Coronary artery (tissue), 2 donors: ENCODE results near the gene DNMT1.
"Not testable (repeated sequence)": the region's sequence is repeated elsewhere in the genome, so short reads cannot be mapped to it uniquely, and the experiment has no call there.

Source experiments
- DNase-seq: peaks from one replicate; pipeline ENCODE4 v3.0.0-alpha.2; 2017; ENCODE audit warnings: low spot score
- H3K27ac ChIP-seq, 2 donors: fragments of 200-600 bp; sonication (generic); one replicate each; pipeline ENCODE4 v1.5.1; 2016 to 2019
- H3K4me3 ChIP-seq: fragments of 200-600 bp; sonication (generic); 2 replicates; pipeline ENCODE4 v1.5.1; 2016; ENCODE audit warnings: mild to moderate bottlenecking, moderate library complexity
- CTCF ChIP-seq: fragments of 200-600 bp; sonication (generic); IDR thresholded peaks from one replicate; pipeline ENCODE4 v1.5.1; 2019; ENCODE audit warnings: antibody characterized with exemption

Gene DNMT1

GRCh38 chr19:10182076-10182475, 12.7 kb downstream of the DNMT1 start:
- no peak for TF ChIP-seq CTCF
- DNase-seq: no peak
- no peak overlapping the region for H3K4me3 ChIP-seq
- no peak overlapping the region for H3K27ac ChIP-seq

DNA sequence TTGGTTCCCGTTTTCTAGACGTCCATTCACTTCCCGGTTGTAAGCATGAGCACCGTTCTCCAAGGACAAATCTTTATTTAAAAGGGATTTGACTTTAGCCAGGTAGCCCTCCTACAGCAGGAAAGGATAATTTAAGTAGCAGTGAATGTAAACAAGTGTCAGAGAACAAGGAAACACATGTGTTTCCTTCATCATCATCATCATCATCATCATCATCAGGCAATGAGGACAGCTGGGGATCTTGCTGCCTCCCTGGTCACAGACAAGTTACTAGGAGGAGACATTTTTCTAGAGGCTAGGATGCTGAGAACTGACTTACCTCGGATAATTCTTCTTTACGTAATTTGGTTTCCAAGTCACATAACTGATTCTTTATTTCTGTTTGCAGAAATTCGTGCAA, 14.3 kb downstream of the DNMT1 start:
- no peak for DNase-seq
- H3K4me3 ChIP-seq: no peak overlapping the region
- no peak overlapping the region for H3K27ac ChIP-seq
- TF ChIP-seq CTCF: no peak

GRCh38 chr19:10180024-10180423, 14.7 kb downstream of the DNMT1 start:
- DNase-seq, H3K27ac ChIP-seq, H3K4me3 ChIP-seq: not testable (repeated sequence)

DNA sequence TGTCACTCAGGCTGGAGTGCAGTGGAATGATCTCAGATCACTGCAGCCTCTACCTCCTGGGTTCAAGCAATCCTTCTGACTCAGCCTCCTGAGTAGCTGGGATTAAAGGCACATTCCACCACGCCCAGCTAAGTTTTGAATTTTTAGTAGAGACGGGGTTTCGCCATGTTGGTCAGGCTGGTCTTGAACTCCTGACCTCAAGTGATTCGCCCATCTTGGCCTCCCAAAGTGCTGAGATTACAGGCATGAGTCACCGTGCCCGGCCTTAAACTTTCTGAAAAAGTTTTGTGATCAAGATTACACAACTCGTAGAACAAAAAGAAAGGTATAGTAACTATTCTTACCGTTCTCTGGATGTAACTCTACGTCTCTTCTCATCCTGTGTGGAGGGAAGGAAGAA, 21.2 kb downstream of the DNMT1 start:
- Histone ChIP-seq H3K27ac (no peak overlapping the region), H3K4me3 (no peak overlapping the region)
- no peak for DNase-seq
- no peak for TF ChIP-seq CTCF

GRCh38 chr19:10168386-10168948, 26.3 kb downstream of the DNMT1 start:
- no peak for TF ChIP-seq CTCF
- no peak for DNase-seq
- Histone ChIP-seq H3K4me3 (no peak overlapping the region), H3K27ac (no peak overlapping the region)

GRCh38 chr19:10167459-10167858, 27.3 kb downstream of the DNMT1 start:
- no peak for TF ChIP-seq CTCF
- DNase-seq: no peak
- Histone ChIP-seq H3K4me3 (no peak overlapping the region), H3K27ac (no peak overlapping the region)

DNA sequence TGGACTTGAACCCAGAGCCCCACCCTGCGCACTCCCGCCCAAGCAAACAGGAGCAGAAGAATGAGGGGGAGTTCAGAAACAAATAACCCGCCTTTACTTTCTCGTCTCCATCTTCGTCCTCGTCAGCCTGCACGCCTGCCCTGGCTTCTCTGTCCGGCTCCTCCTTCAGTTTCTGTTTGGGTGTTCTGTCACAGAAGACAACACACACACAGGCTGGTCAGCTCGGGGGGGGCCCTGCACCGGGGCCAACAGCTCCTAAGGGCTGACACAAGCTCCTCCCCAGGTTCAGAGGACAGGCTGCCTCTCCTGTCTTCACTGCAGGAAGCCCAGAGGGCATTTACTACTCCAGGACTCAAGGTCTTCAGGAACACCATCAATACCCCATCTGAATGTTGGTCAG, 28.3 kb downstream of the DNMT1 start:
- not testable (repeated sequence) for H3K4me3 ChIP-seq, DNase-seq, H3K27ac ChIP-seq

GRCh38 chr19:10166046-10166445, 28.7 kb downstream of the DNMT1 start:
- H3K4me3 ChIP-seq: no peak overlapping the region
- TF ChIP-seq CTCF: no peak
- H3K27ac ChIP-seq: no peak overlapping the region
- DNase-seq: no peak
